NCI-H2196 (cell line): Measurements from ENCODE around the gene RALGPS2.

Experiments
- DNase-seq: peaks from one replicate; lab custom pipeline; 2025; ENCODE audit not compliant: unreplicated experiment; lab: John Stamatoyannopoulos, UW

Gene RALGPS2

DNA sequence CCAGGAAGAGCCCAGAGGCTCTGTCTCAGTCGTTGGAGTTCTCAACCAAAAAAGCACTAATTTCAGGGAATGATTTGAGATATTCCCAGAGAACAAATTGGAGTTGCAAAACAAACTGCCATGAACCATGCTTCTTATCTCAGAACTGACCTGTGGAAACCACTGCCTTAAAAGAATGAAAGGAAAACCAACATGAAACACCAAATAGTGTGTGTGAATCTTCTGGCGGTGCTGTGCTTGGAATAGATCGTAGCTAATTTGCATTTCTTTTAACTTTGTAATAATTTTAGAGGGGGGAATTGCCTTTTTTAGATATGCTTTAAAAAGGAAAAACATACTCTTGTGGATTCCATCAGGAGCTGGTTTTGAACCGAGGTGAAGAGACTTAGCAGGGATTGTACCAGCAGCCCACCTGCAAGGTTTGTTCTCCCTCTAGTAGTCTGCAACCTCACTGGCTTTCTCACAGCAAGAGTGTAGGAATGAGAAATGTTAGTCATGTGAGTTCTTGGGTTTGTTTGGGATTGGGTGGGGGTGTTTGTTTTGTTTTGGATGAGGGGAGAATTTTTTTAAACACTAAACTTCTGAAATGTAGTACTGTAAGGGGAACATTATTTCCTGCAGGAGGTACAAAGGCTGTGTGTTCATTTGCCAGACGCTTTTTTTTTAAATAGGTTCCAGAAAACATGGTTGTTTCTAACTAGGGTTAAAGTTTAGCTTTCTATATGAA is 191.6 kb downstream of the RALGPS2 start:
- no peak for DNase-seq

DNA sequence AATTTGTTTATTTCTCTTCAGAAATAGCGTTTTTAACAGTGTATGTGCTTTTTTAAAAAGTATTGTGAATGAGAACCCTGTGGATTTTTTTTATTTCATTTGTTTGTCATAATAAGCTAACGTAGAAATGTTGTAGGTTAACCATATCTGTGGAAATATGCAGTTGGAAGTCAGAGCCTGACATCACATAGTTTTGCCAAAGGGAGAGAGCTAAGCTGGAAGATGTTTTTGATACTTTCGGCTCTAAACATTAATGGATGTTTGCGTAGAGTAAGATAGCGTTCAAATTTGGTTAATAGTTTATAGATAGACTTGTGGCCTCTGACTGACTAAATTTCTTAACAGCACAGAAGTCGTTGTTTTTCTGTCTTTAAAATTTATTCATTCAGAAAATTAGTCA is 193.3 kb downstream of the RALGPS2 start:
- DNase-seq, result no peak

DNA sequence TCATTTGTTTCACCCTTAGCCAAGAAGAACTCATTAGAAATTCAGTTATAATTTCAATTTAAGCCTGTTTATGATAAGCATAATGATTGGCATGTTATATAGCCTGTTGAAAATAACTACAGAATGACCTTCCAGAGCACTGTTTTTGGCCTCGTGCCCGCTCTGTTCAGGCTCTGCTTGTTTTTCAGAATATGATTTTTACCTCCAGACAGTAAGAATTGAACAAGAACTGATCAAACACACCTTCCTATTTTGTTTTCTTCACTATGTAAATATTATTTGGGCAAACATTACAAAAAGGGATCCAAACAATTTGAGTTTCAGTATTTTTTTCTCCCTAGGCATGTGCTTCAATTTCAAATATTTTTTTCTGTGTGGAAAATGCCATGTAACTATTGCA is 193.9 kb downstream of the RALGPS2 start:
- DNase-seq, result no peak

DNA sequence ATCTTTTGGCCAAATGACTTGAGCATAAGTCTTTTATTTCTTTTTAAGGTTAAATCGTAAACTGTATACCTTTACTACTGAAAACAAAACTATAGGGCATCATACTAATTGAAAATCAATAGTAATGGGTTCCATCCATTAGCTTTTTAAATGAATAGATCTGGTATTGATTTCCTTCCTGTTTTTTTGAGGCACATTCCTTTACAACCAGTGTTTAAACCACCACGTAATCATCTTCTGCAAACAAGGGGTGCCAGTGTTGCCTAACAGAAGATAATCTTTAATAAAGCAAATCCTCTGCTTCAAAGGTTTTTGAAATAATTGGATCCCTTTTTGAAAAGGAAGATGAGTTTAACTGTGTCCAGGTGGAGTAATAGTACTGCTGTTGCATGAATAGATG is 194.5 kb downstream of the RALGPS2 start:
- DNase-seq, result no peak

DNA sequence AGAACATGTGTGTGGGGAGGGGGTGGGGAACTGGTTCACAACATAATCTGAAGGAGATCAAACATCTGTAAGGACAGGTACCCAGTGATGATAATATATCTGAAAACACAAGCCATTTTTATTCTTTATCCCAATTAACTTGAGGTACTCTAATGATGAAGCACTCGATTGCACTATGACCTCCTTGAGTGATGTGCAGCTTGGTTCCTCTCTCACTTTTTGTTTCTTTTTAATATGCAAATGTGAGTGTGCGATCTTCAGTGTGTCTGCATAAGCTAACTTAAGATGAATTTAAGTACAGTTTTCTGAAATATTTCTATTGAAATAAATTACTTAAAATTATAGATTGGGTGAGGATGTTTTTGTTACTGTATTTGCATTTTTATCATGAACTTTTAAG is 196.5 kb downstream of the RALGPS2 start:
- DNase-seq, result no peak

DNA sequence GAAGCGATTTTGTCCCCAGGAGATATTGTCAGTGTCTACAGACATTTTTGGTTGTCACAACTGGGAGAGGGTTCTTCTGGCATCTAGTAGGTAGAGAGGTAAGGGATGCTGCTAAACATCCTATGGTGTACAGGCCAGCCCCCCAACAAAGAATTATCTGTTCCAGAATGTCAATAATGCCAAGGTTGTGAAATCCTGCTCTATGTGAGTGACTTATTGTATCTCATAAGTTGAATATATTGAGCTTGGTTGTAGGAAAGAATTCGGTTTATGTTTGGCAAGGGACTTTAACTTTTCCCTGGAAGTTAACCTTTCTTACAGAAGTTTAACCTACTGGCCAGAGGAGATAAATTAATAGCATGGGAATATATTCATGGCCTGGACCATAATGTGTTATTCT is 198.5 kb downstream of the RALGPS2 start:
- no peak for DNase-seq

DNA sequence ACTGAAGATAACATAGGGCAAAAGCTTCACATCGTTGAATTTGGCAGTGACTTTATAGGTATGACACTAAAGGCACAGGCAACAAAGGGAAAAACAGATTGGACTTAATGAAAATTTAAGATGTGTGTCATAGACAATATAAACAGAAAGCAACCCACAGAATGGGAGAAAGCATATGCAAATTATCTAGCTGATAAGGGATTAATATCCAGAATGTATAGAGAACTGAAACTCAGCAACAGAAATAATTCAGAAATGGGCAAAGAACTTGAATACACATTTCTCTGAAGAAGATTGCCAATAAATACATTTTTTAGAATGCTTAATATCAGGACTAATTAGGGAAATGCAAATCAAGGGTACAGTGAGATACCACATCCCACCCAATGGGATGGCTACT is 201.0 kb downstream of the RALGPS2 start:
- DNase-seq, result no peak

DNA sequence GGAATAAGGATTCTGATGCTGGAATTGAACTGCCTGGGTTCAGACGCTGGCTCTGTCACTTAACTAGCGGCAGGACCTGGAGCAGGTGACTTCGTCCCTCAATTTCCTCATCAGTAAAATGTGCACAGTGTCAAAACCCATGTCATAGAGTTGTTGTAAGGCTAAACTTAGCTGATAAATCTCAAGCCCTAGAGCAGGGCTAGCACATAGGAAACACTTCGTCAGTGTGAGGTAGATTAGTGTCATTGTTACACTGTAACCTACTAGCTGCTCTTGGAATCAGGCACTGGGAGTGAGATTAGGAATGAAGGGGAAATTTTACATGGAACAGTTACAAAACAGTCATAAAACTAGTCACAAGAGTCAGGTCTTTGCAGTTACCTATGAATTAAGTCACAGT is 202.0 kb downstream of the RALGPS2 start:
- no peak for DNase-seq

DNA sequence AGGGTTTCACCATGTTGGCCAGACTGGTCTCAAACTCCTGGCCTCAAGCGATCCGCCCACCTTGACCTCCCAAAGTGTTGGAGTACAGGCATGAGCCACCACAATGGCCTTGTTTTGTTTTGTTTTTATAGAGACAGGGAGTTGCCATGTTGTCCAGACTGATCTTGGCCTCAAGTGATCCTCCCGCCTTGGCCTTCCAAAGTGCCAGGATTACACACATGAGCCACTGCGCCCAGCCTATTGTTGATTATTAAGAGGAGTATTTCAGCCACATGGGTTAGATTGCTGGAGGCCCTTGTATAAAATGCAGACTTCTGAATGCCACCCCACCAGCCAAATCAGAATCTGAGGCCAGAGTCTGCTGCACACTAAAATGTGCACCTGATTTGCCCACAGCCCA is 203.0 kb downstream of the RALGPS2 start:
- DNase-seq, result no peak

DNA sequence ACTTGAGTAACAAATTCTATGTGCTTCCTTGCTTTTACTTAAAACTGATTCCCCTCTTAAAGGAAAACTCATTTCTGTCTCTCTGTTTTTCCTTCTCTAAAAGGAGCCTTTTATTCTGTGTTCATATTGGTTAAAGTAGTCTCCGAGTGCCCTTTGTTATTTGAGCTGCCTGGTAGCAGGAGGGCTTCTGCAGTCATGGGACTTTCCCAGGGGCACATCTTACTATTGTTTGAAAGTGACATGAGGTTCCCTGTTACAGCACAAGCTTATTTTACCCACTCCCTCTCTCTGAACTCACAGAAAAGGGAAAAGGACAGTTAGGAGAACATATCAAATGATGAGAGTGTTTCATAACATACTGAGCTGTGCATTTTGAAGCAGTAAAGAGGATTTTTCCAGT is 203.9 kb downstream of the RALGPS2 start:
- DNase-seq, result no peak

DNA sequence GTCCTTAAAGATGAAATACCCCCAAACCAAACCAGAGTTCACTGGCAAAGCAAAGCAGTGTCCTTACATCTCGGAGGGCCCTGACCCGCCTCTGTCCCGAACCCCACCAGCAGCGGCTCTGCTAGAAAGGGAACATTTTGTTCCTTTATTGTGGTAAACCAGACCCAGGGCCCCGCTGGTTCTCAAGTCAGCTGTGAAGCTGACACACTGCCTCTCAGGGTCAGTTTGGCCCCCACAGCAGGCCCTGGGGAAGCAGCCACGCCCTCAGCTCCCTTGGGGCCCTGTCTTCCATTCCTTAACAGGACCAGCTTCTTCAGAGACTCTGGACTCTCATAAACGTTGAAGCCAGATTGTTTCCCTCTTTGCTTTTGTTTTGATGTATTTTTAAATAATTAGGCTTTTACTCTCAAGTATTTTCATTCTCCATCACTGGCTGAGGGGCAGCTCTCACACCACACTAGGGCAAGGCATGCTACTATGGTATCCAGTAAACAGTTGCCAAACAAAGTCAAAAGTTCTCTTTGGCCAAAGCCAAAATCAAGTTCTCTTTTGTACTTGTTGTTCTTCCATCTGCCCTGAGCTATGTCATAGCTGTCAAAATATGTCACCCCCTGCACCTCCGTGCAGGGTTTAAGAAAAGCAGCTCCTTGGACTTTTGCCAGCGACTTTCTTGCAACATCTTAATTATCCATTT is 207.0 kb downstream of the RALGPS2 start:
- no peak for DNase-seq

DNA sequence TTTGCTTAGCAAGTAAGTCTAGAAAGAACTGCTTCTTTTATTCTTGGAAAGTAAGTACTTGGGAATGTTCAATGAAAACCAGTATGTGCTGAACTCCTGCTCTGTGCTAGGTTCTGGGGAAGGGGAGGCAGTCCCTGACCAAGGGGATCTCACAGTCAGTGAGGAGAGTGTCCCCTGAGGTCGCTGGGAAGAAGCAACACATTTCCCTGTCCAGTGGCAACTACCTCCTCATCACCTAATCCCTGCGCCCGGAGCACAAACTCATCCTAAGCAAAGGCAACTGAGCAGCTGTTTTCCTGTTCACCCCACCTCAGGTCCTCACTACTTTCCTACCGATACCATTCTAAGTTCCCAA is 207.5 kb downstream of the RALGPS2 start:
- no peak for DNase-seq

DNA sequence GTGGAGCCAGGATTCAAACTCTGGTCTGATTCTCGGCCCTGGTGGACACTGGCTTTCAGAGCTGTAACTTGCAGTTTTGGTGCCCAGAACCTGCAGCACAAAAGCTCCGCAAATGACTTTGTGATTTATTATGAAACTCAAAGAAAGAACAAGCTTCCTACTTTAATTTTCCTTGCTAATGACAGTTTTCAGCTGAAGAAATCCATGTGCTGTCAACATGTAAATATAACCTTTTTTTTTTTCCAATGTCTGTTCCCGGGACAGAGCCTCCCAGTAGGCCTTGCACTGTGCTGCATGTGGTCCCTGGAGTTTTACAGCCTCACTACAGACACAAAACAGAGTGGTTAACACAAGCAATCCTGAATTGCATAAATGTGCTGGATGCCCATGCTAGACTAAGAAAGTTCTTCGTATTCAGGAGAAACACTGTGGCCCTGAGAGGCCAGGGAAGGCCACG is 208.1 kb downstream of the RALGPS2 start:
- no peak for DNase-seq

DNA sequence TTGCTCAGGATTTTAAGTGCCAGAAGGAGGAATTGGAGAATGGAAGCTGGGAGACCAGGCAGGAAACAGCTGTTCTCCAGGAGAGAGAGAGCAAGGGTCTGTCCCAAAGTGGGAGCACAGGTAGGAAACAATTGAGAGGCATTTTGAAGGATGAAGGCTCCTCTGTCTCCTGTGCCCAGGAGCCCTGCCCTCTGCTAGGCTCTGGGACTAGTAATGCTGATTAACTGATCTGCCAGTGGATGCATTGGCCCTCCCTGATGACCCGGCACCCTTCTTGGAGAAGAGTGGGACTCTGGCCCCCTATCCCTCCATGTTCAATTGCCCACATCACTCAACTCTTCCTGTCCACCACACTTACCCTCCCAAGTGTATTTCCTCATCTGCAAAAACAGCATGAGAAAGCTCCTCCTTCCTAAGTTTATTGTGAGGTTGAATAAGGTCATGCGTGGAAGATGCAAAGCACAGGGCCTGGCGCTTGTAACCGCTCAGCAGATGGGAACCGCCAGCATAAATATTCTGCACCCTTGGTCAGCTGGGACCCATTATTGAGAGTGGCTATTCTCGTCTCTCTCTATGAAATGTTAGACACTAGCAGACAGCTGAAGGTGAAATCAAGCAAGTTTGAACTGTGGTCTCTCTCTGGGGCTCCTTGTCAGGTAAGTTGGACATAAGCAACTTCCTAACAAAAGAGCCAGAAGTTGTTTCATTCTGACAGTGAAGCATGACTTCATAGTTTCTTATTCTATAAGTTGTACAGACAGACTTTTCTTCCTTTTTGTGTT is 208.9 kb downstream of the RALGPS2 start:
- DNase-seq, result no peak

DNA sequence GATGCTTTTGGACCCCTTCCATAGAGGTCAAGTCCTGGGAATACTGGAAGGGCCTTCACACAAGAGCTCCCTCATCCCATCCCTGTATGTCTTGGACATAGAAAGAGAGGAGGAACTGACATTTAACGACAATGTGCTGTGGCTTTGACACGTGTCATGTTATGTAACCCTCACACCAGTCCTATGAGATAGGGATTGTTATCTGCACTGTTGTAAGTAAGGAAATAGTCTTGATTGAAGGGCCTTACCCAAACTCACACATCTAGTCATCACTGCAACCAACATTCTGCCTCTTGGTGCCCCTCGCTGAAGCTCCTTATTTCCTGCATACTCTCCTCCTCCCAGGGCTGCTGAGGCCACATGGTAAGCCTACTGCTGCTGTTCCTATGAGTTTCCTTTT is 209.5 kb downstream of the RALGPS2 start:
- no peak for DNase-seq

DNA sequence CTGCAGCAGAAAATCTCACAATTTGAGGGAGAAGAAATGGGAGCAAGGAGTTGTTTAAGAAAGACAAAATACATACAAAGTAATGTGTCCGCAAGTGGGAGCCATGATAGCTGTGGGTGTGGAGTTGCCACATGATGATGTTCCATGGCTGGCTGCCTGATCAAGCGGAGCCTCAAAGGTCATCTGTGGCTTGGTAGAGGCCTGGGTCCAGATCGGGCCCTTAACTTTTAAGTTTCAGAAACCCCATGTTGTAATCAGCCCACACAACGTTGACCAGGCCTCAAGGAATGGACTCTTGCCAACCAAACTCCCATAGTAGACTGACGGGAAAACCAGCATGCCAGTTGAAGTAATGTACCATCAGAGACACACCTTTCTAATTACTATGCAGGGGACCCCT is 210.6 kb downstream of the RALGPS2 start:
- DNase-seq, result no peak

DNA sequence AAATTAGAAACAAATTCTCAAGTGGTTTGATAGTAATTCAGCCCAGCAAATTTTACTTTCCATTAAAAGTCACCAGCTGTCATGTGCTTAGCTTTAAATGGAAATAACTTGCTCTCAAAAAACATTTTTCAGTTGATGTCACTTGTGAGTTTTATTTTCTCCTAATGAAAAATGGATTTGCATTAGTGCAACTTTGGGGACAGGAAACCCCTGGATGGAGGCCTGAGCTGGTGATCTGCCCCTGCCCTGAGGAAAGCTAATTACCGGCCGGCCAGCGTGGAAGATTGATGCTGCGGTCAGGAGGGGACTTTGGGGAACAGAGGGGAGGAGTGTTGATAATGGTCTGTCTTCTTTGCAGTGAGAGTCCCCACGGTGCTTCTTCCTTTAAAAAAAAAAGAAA is 212.7 kb downstream of the RALGPS2 start:
- no peak for DNase-seq

DNA sequence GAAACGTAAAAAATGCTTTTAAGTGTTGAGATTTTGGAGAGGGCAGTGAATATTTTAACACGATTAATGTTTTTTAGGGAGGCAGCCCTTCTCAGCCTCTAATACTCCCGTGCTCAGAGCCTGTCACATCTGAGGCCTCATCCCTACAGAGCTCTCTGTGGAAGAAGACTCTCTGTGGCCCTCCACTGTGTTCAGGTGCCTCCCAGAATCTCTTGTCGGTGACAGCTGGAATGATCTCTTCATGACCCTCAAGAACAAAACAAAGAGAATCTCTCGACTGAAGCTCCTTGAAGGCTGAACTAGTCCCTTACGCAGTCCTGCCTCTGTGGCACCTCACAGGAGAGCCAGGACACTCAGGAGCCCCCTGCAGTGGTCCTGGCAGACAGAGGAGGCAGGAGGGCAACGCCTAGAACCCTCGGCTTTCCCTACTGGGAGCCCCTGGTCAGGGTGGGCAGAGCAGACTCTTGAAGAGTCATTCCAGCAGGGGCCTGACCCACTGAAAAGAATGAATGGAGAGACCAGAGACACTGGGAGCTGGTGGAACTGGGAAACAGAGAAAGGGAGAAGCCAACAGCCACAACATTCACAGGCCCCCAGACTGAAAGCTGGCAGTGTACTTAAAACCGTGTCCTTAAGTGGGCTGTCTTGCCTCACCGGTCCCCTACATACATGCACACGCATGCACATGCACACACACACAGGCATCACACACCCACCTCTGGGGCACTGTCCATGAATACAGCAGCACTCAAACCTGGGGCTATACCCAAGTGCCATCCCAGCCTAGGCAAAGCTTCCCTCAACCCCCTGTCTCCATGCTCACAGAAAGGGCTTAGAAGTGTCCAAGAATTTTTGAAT is 213.3 kb downstream of the RALGPS2 start:
- no peak for DNase-seq

DNA sequence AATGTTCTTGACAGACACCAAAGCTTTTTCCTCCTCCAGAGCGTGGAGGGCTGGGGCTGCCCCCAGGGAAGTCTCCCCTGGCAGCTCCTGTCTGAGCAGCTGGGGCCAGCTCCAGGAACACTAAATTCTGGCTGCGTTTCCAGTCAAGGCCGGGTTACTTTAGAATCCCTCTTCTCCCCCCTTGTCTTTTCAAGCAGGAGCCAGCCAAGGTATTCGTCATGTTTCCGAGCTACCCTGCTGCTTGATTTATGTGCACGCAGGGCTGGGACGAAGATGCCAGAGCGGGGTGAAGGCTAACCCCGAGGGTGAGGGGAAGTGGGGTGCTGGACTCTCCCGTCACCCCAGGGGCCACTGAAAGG is 213.9 kb downstream of the RALGPS2 start:
- DNase-seq, result no peak

DNA sequence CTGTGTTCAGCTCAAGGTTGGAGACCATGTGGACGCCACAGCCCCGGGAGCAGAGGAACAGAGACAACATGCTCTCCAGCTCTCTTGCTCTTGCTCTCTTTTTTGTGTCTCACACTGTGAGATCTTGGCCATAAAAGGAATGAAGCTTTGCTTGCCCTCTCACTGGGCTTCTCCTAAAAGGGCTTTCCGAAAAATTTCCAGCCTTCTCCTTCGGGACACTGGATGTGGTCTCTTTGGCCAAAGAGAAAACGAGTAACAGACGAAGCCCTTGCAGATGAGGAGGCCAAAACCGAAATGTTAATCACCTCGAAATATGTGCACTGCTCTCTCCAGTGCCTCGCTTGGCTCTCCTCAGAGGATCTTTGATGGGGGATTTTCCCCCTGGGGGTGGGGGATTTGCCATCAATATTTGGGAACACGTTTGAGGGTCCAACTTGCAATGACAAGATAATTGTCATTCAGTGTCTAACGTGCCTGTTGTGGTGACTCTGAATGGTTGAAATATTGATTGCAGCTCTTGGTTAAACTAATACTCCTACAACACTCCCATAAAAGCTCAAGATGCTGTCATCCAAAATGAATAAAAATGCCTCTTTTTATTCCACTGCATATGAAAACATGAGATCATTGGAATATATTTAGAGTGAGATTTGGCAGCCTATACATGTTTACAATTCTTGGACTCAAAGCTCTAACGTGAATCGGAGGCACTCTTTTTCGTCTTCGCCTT is 214.5 kb downstream of the RALGPS2 start:
- DNase-seq, result no peak
